ENCODE data around the gene IL17RD.
A peak's percentile ranks its signal among the peaks of the same experiment; 100 is the strongest.

IL17RD gene

GRCh38 chr3:57158813-57159738 lies 6.1 kb downstream of the IL17RD start:
- DNase-seq (ENCODE audit: low read depth, low spot score): peak; percentile 85

DNA sequence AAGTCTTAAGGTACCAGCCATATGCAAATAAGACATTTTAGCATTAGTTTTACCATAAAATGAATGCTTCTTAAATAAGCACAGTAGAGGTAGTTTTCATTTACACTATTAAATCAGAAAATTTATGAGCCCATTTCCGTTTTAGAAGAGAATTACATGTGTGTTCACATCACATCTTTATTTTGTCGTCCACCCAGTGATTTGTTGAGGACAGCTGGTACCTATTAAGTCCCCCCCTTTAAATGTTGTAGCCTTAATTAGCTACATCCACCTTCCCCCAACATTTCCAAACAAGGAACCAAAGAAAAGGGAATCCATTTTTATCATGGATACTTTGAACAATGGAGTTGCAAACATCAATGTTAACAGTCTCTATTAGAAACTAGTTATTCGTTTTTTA lies 6.8 kb downstream of the IL17RD start:
- no peak for DNase-seq (ENCODE audit: low read depth, low spot score)

DNA sequence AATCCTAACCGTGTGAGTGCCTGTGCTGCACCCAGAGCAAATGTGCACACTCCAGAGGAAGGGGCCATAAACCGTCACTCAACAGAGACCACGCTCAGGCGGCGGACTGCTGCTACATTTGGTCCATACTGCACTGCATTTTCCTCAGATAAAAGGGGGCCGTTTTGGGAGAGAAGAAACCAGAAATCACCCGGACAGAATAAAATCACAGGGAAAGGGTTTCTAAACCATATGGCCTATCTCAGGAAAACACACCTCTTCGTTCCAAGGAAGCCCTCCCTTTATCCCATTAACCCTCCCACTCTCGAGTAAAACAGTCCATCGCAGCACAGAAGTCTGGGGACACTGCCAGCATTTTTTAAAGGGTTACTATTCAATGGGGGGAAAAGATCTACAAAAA lies 7.6 kb downstream of the IL17RD start:
- no peak for DNase-seq (ENCODE audit: low read depth, low spot score)

GRCh38 chr3:57155310-57155643 lies 9.9 kb downstream of the IL17RD start:
- DNase-seq (ENCODE audit: low read depth, low spot score): no peak

GRCh38 chr3:57154470-57155309 lies 10.5 kb downstream of the IL17RD start:
- DNase-seq (ENCODE audit: low read depth, low spot score): no peak

GRCh38 chr3:57152151-57153143 lies 12.7 kb downstream of the IL17RD start:
- no peak for DNase-seq (ENCODE audit: low read depth, low spot score)

- no peak for DNase-seq (ENCODE audit: low read depth, low spot score)
These were observed 13.4 kb downstream of the IL17RD start for GRCh38 chr3:57151749-57152148.

DNA sequence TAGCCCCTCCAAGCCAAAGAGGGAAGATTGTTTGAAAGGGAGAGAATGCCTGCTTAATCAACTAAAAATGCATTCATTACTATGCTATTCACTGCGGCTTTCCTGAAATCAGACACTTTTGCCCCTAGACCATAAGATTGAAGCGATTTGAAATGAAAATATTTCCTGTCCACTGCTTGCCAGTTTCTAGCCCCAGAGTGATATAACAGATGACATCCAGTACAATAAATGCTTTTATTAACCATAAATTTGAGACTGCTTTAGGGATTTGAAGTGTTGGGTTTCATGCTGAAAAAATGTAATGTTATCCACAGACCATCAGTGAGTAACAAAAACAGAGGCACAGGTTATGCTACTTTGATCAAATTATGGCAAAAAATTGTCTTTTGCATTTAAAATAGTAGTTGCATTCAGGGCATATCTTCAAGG lies 14.1 kb downstream of the IL17RD start:
- no peak for DNase-seq (ENCODE audit: low read depth, low spot score)

- no peak for DNase-seq (ENCODE audit: low read depth, low spot score)
These were observed 15.0 kb downstream of the IL17RD start for GRCh38 chr3:57150113-57150581.

DNA sequence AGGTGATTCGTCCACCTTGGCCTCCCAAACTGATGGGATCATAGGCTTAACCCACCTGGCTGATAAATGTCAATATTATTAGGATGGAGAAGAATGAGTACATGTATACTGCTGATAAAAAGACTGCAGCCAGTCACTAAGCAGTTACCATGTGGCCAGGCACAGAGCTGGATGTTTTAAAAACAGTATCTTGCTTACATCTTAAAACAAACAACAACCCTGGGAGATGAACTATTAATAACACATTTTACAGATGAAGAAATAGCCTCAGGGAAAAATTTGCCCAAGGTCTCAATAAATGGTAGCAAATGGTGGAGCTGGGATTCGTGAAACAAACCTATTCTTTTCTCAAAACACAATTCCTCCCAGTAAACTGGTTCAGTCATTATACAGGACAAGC lies 18.1 kb downstream of the IL17RD start:
- DNase-seq (ENCODE audit: low read depth, low spot score): no peak

- no peak for DNase-seq (ENCODE audit: low read depth, low spot score)
These were observed 19.3 kb downstream of the IL17RD start for GRCh38 chr3:57145852-57146251.

- DNase-seq (ENCODE audit: low read depth, low spot score): no peak
These were observed 20.2 kb downstream of the IL17RD start for GRCh38 chr3:57144952-57145351.

- no peak for DNase-seq (ENCODE audit: low read depth, low spot score)
These were observed 21.2 kb downstream of the IL17RD start for GRCh38 chr3:57143886-57144459.

DNA sequence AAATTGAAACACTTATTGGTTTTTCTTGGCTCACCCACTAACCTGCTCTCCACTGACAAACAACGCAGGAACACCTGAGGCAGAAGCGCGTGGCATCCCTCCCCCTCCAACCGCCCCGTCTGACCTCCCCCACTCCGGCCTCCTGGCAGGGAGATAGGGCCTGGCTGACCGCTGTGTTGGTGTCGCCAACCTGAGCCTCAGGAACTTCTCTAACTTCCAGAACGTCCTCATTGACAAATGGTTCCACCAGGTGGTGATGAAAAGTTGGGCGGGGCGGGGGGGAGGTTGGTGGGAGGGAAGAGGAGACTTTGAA lies 22.8 kb downstream of the IL17RD start:
- DNase-seq (ENCODE audit: low read depth, low spot score): no peak

DNA sequence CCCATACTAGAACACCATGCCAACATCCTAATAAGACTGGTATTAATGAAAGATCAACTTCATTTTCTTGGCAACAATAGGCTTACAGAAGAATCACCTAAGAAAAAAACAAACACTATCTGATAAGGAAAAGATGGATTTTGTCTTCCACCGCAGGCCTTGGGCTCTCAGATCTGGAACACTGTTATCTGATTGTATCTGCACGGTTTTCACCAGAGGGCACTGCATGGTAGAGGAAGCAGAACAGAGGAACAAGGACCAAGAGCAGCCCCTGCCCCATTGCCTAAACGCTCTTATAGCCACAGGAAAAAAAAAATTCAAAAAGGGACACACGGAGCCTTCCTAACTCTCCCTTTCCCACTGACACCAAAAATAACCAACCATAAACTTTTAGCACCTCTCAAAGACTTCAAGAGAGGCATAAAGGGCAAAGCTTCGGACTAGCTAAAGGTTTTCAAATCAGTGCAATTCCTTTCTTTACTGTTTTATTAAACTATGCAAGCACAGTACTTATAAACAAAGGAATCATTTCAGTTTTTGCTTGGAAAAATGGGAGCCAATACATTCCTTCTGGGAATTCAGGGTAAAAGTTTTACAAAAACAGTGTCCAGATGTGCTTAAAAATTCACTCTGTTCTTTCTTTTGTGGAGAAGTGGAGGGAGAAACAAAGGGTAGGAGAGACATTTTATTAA lies 23.3 kb downstream of the IL17RD start:
- DNase-seq (ENCODE audit: low read depth, low spot score): no peak

- no peak for DNase-seq (ENCODE audit: low read depth, low spot score)
These were observed 24.3 kb downstream of the IL17RD start for GRCh38 chr3:57140894-57141293.

GRCh38 chr3:57135964-57136719 lies 29.0 kb downstream of the IL17RD start:
- no peak for DNase-seq (ENCODE audit: low read depth, low spot score)

- no peak for DNase-seq (ENCODE audit: low read depth, low spot score)
These were observed 32.0 kb downstream of the IL17RD start for GRCh38 chr3:57133157-57133556.

DNA sequence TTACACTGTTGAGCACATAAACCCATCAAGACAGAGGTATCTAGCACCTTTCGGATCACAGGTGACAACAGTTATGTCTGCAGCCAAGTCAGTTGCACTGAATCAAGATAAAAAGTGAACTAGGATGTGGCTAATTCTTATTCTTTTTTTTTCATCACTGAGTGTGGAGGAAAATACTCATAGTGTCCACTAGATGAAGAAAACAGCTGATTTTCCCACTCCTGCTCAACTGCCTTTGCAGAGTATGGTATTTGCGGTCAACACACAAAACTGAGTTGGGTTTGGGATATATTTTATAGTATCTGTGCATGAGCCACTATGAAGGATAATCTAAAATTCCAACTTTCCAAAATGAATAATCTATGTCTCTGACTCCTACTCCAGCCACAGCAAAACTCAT lies 32.5 kb downstream of the IL17RD start:
- DNase-seq (ENCODE audit: low read depth, low spot score): no peak

DNA sequence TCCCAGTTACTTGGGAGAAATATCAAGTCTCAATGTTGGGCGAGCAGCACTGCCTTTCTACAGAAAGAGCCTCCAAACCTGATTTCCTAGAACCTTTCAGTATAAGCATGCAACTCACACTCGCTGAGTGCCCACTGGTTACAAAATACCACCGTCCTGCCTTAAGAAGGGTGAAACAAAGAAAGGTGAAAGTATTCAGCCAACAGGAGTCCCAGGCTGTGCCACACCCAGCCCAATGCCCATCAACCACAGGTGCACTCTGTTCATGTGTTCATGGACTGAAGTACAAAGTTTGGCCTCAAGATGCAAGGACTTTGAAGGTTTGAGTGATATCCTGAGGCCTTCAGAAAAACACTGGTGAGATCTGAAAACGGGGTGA lies 34.0 kb downstream of the IL17RD start:
- no peak for DNase-seq (ENCODE audit: low read depth, low spot score)
